Adrenal gland (tissue), 12 donors: ENCODE results near the gene SULF2. TPM values are rescaled to one million over a fixed set of nuclear protein-coding genes. Genes with fewer than 3 reads are reported as not detected.

Source experiments
- DNase-seq, 7 donors: peaks; one replicate each; pipeline ENCODE4 v3.0.0-alpha.2; 2019 to 2020
- H3K27ac ChIP-seq, 5 donors: fragments of 200-600 bp; sonication (generic) in 4 of 5; 1 replicate in 3 of 5; 2 replicates in 2 of 5; pipeline versions ENCODE4 v1.5.1 to v1.8.0; 2016 to 2020; ENCODE audit warnings: mild to moderate bottlenecking in 1 of 5
- H3K27me3 ChIP-seq: fragments of 200-600 bp; 2 replicates; pipeline ENCODE4 v1.8.0; 2021
- H3K36me3 ChIP-seq, 2 donors: fragments of 200-600 bp; replicated peaks in 1 of 2; 1 replicate in 1 of 2; 2 replicates in 1 of 2; pipeline versions ENCODE4 v1.5.1 to v1.8.0; 2018 to 2022
- H3K4me1 ChIP-seq, 2 donors: fragments of 200-600 bp; replicated peaks in 1 of 2; 1 replicate in 1 of 2; 2 replicates in 1 of 2; pipeline versions ENCODE4 v1.5.1 to v1.8.0; 2018 to 2021
- H3K4me3 ChIP-seq, 4 donors: fragments of 200-600 bp; sonication (generic) in 3 of 4; one replicate each; pipeline ENCODE4 v1.5.1; 2016 to 2018
- H3K9me3 ChIP-seq, 3 donors: fragments of 200-600 bp; sonication (generic) in 1 of 3; replicated peaks in 1 of 3; 1 replicate in 2 of 3; 2 replicates in 1 of 3; pipeline versions ENCODE4 v1.5.1 to v1.8.0; 2016 to 2021
- POLR2A ChIP-seq, 2 donors: fragments of 450-650 bp; IDR thresholded peaks; one replicate each; pipeline ENCODE4 v1.6.1; 2017; ENCODE audit warnings: antibody characterized with exemption in 2 of 2, mild to moderate bottlenecking in 2 of 2, moderate library complexity in 1 of 2
- WGBS, 4 donors: extraction: QIAGEN DNeasy Blood & Tissue Kit in 2 of 4; methylation state at CpG; one replicate each; pipeline versions ENCODE4 v1.1.5 to v1.1.7; 2013 to 2017; 5-methylcytosine and 5-hydroxymethylcytosine counted together
- intact Hi-C, 2 donors: fragments of 100-400 bp; cut with DNase I; formaldehyde crosslinking; loops; one replicate each; pipeline versions ENCODE4 v1.14.1 to v1.15.0; 2022 to 2023
- polyA plus RNA-seq, 3 donors: library from polyadenylated mRNA; stranded (reverse); fragments of 200-250 nt in 2 of 3; fragments of 350-450 nt in 1 of 3; fragmentation: Illumina TruSeq in 1 of 3; extraction: RNeasy Lipid Tissue Mini Kit (QIAGEN cat#74804) in 1 of 3; gene quantifications; one replicate each; pipeline ENCODE4 v1.2.3, GENCODE V29; 2013 to 2014
- total RNA-seq, 9 donors: library from RNA; depleted of rRNA in 4 of 9; stranded (reverse); fragments of >200 nt in 4 of 9; fragments of 120-200 nt in 1 of 9; fragmentation: NEBNext Ultra II Directional in 1 of 9; extraction: Animal tissue kit (Norgen Biotek cat#: 25700) in 1 of 9; gene quantifications; one replicate each; pipeline versions ENCODE4 v1.1.0 to v1.2.4, GENCODE V29; 2013 to 2023
- TF ChIP-seq, protein P1 (sequence below), 6 experiments: fragments of 450-650 bp in 4 of 6; fragments of 200-600 bp in 2 of 6; sonication (generic) in 1 of 6; IDR thresholded peaks; 1 replicate in 5 of 6; 2 replicates in 1 of 6; pipeline versions ENCODE4 v1.5.1 to v1.8.0; 2016 to 2021; ENCODE audit warnings: antibody characterized with exemption in 6 of 6, mild to moderate bottlenecking in 2 of 6, moderate library complexity in 1 of 6
- donor health status: healthy with polysubstance abuse.
- donor health status: Bipolar disorder and iron deficiency.
- donor health status: DM: yes; HTN: yes; CAD: no.
- donor health status: DM: no; HTN: no; CAD: no.
- donor health status: DM: no; HTN: no; CAD: no.
- donor health status: DM: yes; HTN: yes; CAD: no.

The SULF2 gene
- total and polyA plus RNA-seq, 12 donors, result 13.5 to 42.5 (median 25.6) TPM

DNA sequence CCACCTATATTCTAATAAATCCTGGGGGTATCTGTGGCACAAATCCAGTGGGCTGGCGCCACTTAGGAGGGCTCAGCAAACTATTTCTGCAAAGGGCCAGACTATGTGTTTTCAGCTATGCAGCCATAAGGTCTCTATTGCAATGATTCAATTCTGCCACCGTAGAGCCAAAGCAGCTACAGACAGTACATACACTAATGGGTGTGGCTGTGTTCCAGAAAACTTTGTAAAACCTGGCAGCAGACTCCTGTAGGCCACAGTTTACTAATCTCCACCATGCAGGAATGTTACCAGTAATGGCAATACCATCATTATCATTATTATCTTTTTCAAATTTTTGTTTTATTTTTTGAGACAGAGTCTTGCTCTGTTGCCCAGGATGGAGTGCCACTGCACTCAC, 65.7 kb downstream of the SULF2 start:
- Histone ChIP-seq H3K4me3 (no peak overlapping the region), H3K27me3 (no peaks in the 10 kb centered on the region), H3K9me3 (no peaks in the 10 kb centered on the region), H3K27ac (no peak overlapping the region), H3K36me3 (no peaks in the 10 kb centered on the region), H3K4me1 (peaks cover 0 to 7% of the 10 kb centered on the region in 2 donors)
- no peak for DNase-seq
- 85 to 91% (median 89%) methylated on average over 2 of the region's 2 CpGs for WGBS, 4 donors
- TF ChIP-seq POLR2A (IDR thresholded peaks at IDR 0.05), result no peak
- TF ChIP-seq, protein P1, sequence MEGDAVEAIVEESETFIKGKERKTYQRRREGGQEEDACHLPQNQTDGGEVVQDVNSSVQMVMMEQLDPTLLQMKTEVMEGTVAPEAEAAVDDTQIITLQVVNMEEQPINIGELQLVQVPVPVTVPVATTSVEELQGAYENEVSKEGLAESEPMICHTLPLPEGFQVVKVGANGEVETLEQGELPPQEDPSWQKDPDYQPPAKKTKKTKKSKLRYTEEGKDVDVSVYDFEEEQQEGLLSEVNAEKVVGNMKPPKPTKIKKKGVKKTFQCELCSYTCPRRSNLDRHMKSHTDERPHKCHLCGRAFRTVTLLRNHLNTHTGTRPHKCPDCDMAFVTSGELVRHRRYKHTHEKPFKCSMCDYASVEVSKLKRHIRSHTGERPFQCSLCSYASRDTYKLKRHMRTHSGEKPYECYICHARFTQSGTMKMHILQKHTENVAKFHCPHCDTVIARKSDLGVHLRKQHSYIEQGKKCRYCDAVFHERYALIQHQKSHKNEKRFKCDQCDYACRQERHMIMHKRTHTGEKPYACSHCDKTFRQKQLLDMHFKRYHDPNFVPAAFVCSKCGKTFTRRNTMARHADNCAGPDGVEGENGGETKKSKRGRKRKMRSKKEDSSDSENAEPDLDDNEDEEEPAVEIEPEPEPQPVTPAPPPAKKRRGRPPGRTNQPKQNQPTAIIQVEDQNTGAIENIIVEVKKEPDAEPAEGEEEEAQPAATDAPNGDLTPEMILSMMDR (IDR thresholded peaks at IDR 0.05), result no peak
- intact Hi-C loops, result no loop called here

DNA sequence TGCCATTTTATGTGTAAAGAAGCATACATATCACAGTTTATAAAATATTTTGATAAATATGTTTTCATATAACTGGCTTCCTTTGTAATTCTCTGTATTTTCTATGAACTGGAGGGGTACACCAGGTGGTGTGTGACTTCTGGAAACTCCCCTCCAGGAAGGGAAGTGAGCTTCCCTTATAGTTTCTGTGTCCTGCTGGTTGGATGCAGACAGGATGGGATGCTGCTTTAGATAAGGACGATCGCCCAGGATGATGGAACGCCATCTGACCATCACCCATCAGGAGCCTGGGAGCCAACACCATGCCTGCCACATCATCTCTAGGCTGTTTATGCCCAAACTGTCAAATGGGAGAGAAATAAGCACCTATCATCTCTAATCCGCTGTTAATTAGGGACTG, 66.1 kb downstream of the SULF2 start:
- Histone ChIP-seq H3K9me3 (no peaks in the 10 kb centered on the region), H3K36me3 (no peaks in the 10 kb centered on the region), H3K27ac (no peak overlapping the region), H3K27me3 (no peaks in the 10 kb centered on the region), H3K4me3 (no peak overlapping the region), H3K4me1 (peaks cover 0 to 7% of the 10 kb centered on the region in 2 donors)
- intact Hi-C loops, result no loop called here
- WGBS, 4 donors, result 77 to 91% (median 86%) methylated on average over 4 of the region's 4 CpGs
- TF ChIP-seq POLR2A (IDR thresholded peaks at IDR 0.05), result no peak
- TF ChIP-seq, protein P1 (IDR thresholded peaks at IDR 0.05), result no peak
- DNase-seq, result no peak

DNA sequence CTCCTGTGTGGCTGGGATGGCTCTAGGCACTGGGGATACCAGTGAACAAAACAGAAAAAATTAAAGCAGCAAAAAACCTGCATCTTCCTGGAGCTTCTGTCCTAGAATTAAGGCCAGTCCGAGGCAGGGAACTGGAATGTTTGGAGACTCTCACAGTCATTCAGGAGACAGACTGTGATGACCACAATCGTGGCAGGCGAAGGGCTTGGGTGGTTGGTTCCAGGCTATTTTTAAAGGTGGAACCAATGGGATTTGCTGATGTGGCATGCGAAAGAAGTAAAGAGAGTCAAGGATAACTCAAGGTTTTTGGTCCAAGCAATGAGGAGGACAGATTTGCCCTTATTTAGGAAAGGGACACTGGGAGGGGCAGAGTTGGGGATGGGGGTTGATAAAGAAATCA, 66.9 kb downstream of the SULF2 start:
- WGBS, 4 donors, result 85 to 93% (median 88%) methylated on average over 4 of the region's 4 CpGs
- intact Hi-C loops, result no loop called here
- no peaks in the 10 kb centered on the region for H3K36me3 ChIP-seq
- no peaks in the 10 kb centered on the region for H3K9me3 ChIP-seq
- no peak for DNase-seq
- TF ChIP-seq, protein P1 (IDR thresholded peaks at IDR 0.05), result no peak
- no peak for TF ChIP-seq POLR2A (IDR thresholded peaks at IDR 0.05)
- H3K4me1 ChIP-seq, result peaks cover 0 to 7% of the 10 kb centered on the region in 2 donors
- H3K27me3 ChIP-seq, result no peaks in the 10 kb centered on the region
- no peak overlapping the region for H3K27ac ChIP-seq
- H3K4me3 ChIP-seq, result no peak overlapping the region

DNA sequence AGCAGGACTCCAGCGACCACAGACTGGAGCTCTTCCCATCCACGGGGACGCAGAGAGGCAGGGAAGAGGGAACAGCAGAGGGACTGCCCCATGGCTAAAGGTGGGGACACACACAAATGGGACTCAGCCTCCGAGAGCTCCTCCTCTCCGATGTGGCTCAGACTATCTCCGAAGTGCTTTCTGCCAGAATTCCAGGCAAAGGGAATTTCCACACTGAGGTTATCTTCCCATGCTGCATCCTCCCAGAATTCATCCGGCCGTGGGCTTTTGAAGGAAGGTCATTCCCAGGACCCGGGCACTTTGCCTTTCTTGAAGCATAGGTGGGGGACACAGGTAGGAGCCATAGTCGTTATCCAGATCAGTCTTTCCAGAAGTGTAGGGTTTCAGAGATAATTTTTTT, 67.9 kb downstream of the SULF2 start:
- no peak overlapping the region for H3K27ac ChIP-seq
- DNase-seq, result no peak
- intact Hi-C loops, result no loop called here
- no peaks in the 10 kb centered on the region for H3K36me3 ChIP-seq
- peaks cover 0 to 7% of the 10 kb centered on the region in 2 donors for H3K4me1 ChIP-seq
- H3K27me3 ChIP-seq, result no peaks in the 10 kb centered on the region
- H3K9me3 ChIP-seq, result no peaks in the 10 kb centered on the region
- TF ChIP-seq, protein P1 (IDR thresholded peaks at IDR 0.05), result no peak
- TF ChIP-seq POLR2A (IDR thresholded peaks at IDR 0.05), result no peak
- no peak overlapping the region for H3K4me3 ChIP-seq
- WGBS, 4 donors, result 73 to 83% (median 78%) methylated on average over 7 to 10 of the region's 10 CpGs
